Central memory CD8-positive, alpha-beta T cell (primary cell): Measurements from ENCODE around the gene SMO.
A peak's percentile ranks its signal among the peaks of the same experiment; 100 is the strongest.
"Not testable (repeated sequence)": the region's sequence is repeated elsewhere in the genome, so short reads cannot be mapped to it uniquely, and the experiment has no call there.

Experiments used
- ATAC-seq: fragments of 150-1000 bp; cut with Tn5 transposase; replicated peaks from 2 replicates; pipeline ENCODE4 v1.10.0; 2022; ENCODE audit warnings: mild to moderate bottlenecking, moderate FRiP score, moderate number of reproducible peaks; ENCODE audit not compliant: poor library complexity, severe bottlenecking; ENCODE audit errors: extremely low read depth
- DNase-seq, 2 donors: peaks; one replicate each; pipeline ENCODE4 v3.0.0; 2021; ENCODE audit warnings: low spot score in 2 of 2
- H3K27ac Mint-ChIP-seq: one replicate; pipeline ENCODE4 v1.8.0; 2022; ENCODE audit warnings: low read depth, mild to moderate bottlenecking, moderate library complexity, mixed read lengths
- H3K27me3 Mint-ChIP-seq: one replicate; pipeline ENCODE4 v1.8.0; 2022; ENCODE audit warnings: mixed read lengths
- H3K36me3 Mint-ChIP-seq: one replicate; pipeline ENCODE4 v1.8.0; 2022; ENCODE audit warnings: mild to moderate bottlenecking, moderate library complexity, mixed read lengths; ENCODE audit not compliant: insufficient read depth
- H3K4me1 Mint-ChIP-seq: one replicate; pipeline ENCODE4 v1.8.0; 2022; ENCODE audit warnings: mixed read lengths
- H3K4me3 Mint-ChIP-seq: one replicate; pipeline ENCODE4 v1.8.0; 2022; ENCODE audit warnings: mild to moderate bottlenecking, moderate library complexity, mixed read lengths
- H3K9me3 Mint-ChIP-seq: one replicate; pipeline ENCODE4 v1.8.0; 2022; ENCODE audit warnings: mixed read lengths

The SMO gene

GRCh38 chr7:129205126-129205818 is 16.8 kb downstream of the SMO start:
- no peak overlapping the region for H3K4me3 Mint-ChIP-seq

GRCh38 chr7:129205987-129206785 is 17.8 kb downstream of the SMO start:
- Mint-ChIP-seq H3K36me3 (no peaks in the 10 kb centered on the region), H3K4me1 (no peaks in the 10 kb centered on the region), H3K27ac (no peak overlapping the region), H3K4me3 (no peak overlapping the region), H3K27me3 (peaks cover 46% of the 10 kb centered on the region), H3K9me3 (no peaks in the 10 kb centered on the region)
- DNase-seq (no peak), ATAC-seq (peak; percentile 76)

More at GRCh38 chr7:129205126-129205818, 16.8 kb downstream of the SMO start:
- Mint-ChIP-seq H3K27me3 (peaks cover 45% of the 10 kb centered on the region), H3K4me1 (no peaks in the 10 kb centered on the region), H3K27ac (no peak overlapping the region), H3K36me3 (no peaks in the 10 kb centered on the region), H3K9me3 (no peaks in the 10 kb centered on the region)
- ATAC-seq (no peak), DNase-seq (no peak)

GRCh38 chr7:129208667-129209066 is 20.2 kb downstream of the SMO start:
- no peak overlapping the region for H3K27ac Mint-ChIP-seq
- H3K27me3 Mint-ChIP-seq: peaks cover 26% of the 10 kb centered on the region
- H3K9me3 Mint-ChIP-seq: no peaks in the 10 kb centered on the region
- DNase-seq: no peak
- no peaks in the 10 kb centered on the region for H3K36me3 Mint-ChIP-seq
- H3K4me1 Mint-ChIP-seq: no peaks in the 10 kb centered on the region
- no peak overlapping the region for H3K4me3 Mint-ChIP-seq
- ATAC-seq: no peak

GRCh38 chr7:129209067-129209926 is 20.9 kb downstream of the SMO start:
- Mint-ChIP-seq H3K36me3 (no peaks in the 10 kb centered on the region), H3K27me3 (peaks cover 22% of the 10 kb centered on the region), H3K27ac (no peak overlapping the region), H3K9me3 (no peaks in the 10 kb centered on the region), H3K4me3 (no peak overlapping the region), H3K4me1 (no peaks in the 10 kb centered on the region)
- no peak for DNase-seq
- no peak for ATAC-seq

GRCh38 chr7:129210256-129210988 is 22.0 kb downstream of the SMO start:
- H3K4me3 Mint-ChIP-seq: no peak overlapping the region
- H3K9me3 Mint-ChIP-seq: no peaks in the 10 kb centered on the region
- no peaks in the 10 kb centered on the region for H3K4me1 Mint-ChIP-seq
- DNase-seq (peak; percentile 28 to 35), ATAC-seq (no peak)
- no peak overlapping the region for H3K27ac Mint-ChIP-seq
- peaks cover 1% of the 10 kb centered on the region for H3K36me3 Mint-ChIP-seq
- peaks cover 22% of the 10 kb centered on the region for H3K27me3 Mint-ChIP-seq

GRCh38 chr7:129210989-129211312 is 22.5 kb downstream of the SMO start:
- H3K4me1 Mint-ChIP-seq: no peaks in the 10 kb centered on the region
- no peak overlapping the region for H3K27ac Mint-ChIP-seq
- H3K4me3 Mint-ChIP-seq: no peak overlapping the region
- no peak for ATAC-seq
- no peaks in the 10 kb centered on the region for H3K9me3 Mint-ChIP-seq
- peaks cover 22% of the 10 kb centered on the region for H3K27me3 Mint-ChIP-seq
- DNase-seq: no peak
- peaks cover 1% of the 10 kb centered on the region for H3K36me3 Mint-ChIP-seq

- DNase-seq (no peak), ATAC-seq (no peak)
- Mint-ChIP-seq H3K4me3 (no peak overlapping the region), H3K27ac (no peak overlapping the region), H3K4me1 (no peaks in the 10 kb centered on the region), H3K27me3 (peaks cover 27% of the 10 kb centered on the region), H3K36me3 (peaks cover 1% of the 10 kb centered on the region), H3K9me3 (no peaks in the 10 kb centered on the region)
These were observed 23.7 kb downstream of the SMO start for GRCh38 chr7:129212126-129212525.

- Mint-ChIP-seq H3K27me3 (peaks cover 31% of the 10 kb centered on the region), H3K27ac (no peak overlapping the region), H3K4me3 (no peak overlapping the region), H3K4me1 (no peaks in the 10 kb centered on the region), H3K36me3 (peaks cover 1% of the 10 kb centered on the region), H3K9me3 (no peaks in the 10 kb centered on the region)
- ATAC-seq (no peak), DNase-seq (no peak)
These were observed 24.2 kb downstream of the SMO start for GRCh38 chr7:129212596-129212995.

- Mint-ChIP-seq H3K36me3 (peaks cover 1% of the 10 kb centered on the region), H3K4me1 (no peaks in the 10 kb centered on the region), H3K27ac (no peak overlapping the region), H3K4me3 (no peak overlapping the region), H3K9me3 (no peaks in the 10 kb centered on the region), H3K27me3 (peaks cover 40% of the 10 kb centered on the region)
- DNase-seq (no peak), ATAC-seq (no peak)
These were observed 25.4 kb downstream of the SMO start for GRCh38 chr7:129213828-129214227.

GRCh38 chr7:129215691-129216090 is 27.3 kb downstream of the SMO start:
- not testable (repeated sequence) for H3K4me3 Mint-ChIP-seq, H3K36me3 Mint-ChIP-seq, H3K4me1 Mint-ChIP-seq, DNase-seq, ATAC-seq, H3K9me3 Mint-ChIP-seq, H3K27ac Mint-ChIP-seq
- H3K27me3 Mint-ChIP-seq: peaks cover 28% of the 10 kb centered on the region

- not testable (repeated sequence) for H3K36me3 Mint-ChIP-seq, H3K9me3 Mint-ChIP-seq, H3K4me3 Mint-ChIP-seq, H3K27ac Mint-ChIP-seq, DNase-seq, H3K4me1 Mint-ChIP-seq, ATAC-seq
- peaks cover 23% of the 10 kb centered on the region for H3K27me3 Mint-ChIP-seq
These were observed 27.8 kb downstream of the SMO start for GRCh38 chr7:129216101-129216715.
